Activated naive CD8-positive, alpha-beta T cell treated with anti-CD3 and anti-CD28 coated beads, Interleukin-2, amount 50 U/mL, for 16 hours (primary cell): ENCODE data around the gene BLOC1S6.

Experiments
- DNase-seq: peaks from one replicate; pipeline ENCODE4 v3.0.0-alpha.2; 2020; ENCODE audit warnings: low read depth, low spot score

The BLOC1S6 gene, protein sequence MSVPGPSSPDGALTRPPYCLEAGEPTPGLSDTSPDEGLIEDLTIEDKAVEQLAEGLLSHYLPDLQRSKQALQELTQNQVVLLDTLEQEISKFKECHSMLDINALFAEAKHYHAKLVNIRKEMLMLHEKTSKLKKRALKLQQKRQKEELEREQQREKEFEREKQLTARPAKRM

DNA sequence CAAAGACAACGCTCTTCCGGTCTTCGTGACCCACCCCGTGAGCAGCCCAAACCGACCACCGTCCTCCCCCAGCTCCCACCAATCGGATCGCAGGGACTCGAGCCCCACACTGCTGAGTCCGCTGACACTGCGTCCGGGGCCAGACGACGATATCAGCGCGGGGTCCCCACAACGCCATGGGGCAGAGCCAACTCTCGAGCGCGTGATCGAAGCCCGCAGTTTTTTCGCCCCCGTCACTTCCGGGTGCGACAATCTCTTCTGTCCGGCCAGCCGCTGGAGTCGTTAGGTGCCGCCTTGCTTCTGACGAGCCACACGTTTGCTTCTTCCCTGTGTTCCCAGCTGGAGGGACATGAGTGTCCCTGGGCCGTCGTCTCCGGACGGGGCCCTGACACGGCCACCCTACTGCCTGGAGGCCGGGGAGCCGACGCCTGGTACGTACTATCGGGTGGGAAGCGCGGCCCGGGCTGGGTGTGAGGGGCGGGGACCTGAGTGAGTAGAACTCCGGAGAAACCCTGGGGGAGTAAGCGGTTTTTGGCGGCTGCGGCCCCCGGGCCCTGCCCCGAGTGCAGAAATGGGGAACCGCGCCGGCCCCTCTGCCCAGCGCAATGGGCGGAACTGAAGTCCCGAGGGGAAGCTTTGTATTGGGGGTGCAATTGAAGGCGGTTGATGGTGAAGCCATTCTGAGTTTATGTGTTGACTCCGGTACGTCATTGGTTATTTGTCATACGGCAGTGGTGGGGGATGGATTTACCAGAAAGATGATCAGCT, at the start of gene BLOC1S6:
Gene BLOC1S6, plus strand, starts transcription at position 285 of the 768 bp plus-strand sequence. Its CDS starts 65 bp downstream, at position 350.
- peak; percentile 71 for DNase-seq

DNA sequence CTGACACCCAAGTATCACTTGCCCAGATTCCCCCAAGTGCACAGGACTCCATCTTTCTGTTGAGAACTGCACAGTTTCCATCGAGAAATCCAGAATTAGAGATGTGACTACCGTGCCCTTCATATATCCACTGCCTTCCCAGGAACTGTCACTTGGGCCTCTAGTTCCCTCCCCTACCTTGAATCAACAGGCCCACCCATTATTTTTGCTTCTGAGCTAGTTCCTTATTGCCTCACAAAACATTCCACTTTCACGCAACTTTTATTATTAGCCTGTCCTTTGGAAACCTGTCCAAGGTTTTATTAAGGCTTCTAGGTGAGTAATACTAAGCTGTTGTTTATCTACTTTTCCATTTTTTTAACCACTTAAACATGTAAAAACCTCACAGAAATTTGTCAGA, 47.5 kb upstream of the BLOC1S6 start:
- no peak for DNase-seq

DNA sequence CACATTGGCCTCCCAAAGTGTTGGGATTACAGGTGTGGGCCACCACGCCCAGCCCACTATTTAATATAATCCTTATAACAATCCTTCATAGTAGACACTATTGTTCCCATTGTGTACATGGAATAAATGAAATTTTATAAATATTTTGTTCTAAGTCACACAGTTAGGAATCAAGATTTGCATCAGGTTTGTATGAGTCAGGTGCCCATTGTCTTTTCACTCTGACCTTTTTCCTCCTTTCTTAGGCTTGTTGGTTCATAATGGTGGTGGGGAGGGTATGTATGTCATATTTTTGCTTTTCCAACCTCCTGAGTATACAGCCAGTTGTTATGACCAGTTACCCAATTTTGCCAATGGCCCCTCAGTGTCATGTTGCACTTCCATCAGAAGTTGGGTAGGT, 46.6 kb upstream of the BLOC1S6 start:
- no peak for DNase-seq

DNA sequence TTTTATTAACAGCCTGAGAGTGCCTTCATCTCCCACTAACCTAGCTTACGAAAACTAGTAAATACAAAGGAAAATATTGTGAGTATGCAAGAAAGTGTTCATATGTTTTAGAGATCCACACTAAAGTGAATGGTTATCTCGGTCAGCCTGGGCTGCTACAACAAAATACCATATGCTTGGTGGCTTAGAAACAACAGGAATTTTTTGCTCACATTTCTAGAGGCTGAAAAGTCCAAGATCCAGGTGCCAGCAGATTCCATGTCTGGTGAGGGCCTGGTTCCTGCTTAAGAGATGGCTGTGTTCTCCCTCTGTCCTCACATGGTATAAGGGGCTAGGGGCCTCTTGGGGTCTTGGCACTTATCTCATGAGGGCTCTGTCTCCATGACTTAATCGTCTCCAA, 44.1 kb upstream of the BLOC1S6 start:
- no peak for DNase-seq

DNA sequence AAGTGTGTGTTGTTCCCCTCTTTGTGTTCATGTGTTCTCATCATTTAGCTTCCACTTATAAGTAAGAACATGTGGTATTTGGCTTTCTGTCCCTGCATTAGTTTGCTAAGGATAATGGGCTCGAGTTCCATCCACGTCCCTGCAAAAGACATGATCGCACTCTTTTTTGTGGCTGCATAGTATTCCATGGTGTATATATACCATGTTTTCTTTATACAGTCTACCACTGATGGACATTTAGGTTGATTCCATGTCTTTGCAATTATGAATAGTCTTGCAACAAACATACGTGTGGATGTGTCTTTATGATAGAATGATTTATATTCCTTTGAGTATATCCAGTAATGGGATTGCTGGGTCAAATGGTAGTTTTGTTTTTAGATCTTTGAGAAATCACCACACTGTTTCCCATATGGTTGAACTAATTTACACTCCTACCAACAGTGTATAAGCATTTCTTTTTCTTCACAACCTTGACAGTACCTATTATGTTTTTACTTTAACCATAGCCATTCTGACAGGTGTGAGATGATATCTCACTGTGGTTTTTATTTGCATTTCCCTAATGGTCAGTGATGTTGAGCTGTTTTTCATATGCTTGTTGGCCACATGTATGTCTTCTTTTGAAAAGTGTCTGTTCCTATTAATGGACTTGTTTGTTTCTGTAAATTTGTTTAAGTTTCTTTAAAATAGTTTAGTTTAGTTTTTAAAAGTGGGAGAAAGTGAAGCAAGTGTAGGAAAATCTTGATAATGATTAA, 42.7 kb upstream of the BLOC1S6 start:
- DNase-seq = no peak

DNA sequence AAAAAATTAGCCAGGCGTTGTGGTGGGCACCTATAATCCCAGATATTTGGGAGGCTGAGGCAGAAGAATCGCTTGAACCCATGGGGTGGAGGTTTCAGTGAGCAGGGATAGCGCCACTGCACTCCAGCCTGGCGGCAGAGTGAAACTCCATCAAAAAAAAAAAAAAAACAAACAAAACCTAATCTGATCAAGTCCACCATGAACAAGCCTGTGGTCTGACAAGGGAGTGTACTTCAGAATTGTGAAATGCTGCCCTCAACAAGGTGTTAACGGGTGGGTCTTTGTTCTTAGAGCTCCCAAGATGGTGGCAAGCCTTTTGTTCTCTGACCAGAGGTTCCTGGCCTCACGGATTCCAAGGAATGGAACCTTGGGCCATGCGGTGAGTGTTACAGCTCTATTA, 40.4 kb upstream of the BLOC1S6 start:
- DNase-seq = no peak

DNA sequence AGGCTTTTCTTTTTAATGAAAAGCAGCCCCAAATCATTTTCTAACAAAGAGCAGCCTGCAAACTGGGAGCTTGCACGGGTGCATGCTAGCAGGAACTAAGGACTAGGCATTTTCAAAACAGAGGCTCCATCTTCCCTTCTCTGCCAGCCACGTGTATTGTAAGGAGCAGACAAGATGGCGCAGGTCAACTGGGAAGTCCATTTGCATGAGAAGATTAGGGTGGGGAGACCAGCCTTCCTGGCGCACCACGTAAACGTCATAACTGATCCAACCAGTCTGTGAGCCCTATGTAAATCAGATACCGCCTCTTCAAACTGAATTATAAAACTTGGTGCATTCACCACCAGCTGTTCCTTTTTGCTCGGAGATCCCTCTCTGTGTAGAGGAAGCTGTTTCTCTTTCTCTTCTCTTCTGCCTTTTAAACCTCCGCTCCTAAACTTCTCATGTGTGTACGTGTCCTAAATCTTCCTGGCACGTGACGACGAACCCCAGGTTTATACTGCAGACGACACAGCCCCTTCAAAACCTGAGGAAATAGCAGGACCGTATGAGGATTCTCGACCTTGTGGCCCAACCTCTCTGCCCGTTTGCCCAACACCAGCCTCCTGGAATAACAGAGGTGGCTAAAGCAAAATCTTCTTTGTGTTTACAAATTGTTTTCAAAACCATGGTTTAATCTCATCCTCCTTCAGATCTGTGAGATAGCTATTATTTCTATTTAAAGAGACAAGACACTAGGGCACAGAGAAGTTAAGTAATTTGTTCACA, 38.2 kb upstream of the BLOC1S6 start:
- DNase-seq = no peak

DNA sequence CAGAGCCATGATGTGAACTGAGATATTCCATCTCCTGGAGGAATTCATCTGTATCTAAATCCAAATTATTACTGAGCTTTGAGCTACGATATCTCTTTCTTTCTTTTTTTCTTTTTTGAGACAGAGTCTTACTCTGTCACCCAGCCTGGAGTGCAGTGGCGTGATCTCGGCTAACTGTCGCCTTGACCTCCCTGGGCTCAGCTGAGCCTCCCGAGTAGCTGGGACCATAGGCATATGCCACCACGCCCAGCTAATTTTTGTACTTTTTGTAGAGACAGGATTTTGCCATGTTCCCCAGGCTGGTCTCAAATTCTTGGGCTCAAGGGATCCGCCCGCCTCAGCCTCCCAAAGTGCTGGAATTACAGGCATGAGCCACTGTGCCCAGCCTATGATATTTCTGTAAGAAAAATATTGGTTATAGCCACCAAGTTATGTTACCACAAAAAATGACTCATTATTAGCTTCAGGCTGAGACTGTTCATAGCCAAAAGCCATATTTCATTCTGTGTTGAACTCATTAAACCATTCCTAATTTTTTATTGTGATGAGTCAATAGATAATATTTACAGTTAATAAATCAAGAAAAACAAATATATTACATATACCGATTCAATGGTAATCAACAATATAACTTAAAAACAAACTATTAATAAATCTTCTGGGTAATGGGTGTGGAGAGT, 37.5 kb upstream of the BLOC1S6 start:
- no peak for DNase-seq

DNA sequence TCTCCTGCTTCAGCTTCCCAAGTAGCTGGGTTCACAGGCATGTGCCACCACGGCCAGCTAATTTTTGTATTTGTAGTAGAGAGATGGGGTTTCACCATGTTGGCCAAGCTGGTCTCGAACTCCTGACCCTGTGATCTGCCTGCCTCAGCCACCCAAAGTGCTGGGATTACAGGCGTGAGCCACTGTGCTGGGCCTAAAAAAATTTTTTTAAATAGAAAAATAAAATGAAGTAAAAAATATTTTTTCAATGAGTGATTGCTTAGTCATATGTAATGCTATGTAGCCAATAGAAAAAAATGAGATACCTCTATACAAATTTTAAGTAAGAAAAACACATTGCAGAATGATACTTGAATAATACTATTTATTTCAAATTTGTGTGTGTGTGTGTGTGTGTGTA, 36.7 kb upstream of the BLOC1S6 start:
- no peak for DNase-seq

DNA sequence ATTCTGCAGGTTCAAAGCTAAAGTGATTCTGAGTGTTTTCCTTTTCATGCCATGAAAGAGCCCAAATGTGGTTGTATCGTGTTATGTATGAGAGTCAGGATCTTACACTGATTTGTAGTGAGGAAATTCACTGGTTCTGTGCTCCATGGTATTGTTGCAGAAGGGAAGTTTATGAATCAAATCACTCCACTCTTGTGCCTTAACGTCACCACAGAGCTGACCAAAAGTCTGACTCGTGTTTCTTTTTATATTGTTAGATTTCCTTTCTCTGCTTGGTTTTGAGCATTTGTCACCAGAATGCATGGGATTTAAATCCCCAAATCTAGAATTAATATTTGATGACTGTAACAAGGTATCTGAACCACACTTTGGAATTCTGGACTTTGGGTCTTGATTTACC, 35.5 kb upstream of the BLOC1S6 start:
- no peak for DNase-seq

DNA sequence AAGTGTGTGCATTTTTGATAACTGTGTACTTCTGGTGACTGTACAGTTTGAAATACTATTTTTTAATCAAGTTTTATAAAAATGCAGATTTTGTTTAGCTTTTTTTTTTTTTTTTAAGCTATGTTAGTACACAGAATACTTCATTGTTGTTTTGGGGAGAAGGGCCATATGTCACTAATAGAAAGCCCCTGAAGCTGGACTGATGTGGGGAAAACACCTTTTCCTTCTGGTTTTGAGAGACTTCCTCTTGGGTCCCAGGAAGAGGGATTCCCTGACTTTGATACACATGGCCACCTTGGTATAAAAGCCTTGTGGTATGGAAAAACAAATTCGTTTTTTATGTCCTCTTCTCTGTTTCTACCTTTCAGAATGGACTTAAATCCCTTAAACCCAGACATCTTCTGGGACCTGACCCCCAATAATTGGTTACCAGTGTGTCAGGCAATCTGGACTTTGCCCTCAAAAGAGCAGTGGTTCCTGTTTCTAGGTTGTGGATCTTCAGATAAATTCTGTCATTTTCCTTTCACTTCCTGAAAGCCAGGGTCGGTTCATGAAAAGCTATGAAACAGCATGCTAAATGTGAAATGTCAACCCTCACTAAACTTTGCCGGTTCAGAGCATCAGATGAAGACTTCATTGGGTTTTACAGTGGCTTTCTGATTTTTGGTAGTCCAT, 31.1 kb upstream of the BLOC1S6 start:
- DNase-seq = no peak

DNA sequence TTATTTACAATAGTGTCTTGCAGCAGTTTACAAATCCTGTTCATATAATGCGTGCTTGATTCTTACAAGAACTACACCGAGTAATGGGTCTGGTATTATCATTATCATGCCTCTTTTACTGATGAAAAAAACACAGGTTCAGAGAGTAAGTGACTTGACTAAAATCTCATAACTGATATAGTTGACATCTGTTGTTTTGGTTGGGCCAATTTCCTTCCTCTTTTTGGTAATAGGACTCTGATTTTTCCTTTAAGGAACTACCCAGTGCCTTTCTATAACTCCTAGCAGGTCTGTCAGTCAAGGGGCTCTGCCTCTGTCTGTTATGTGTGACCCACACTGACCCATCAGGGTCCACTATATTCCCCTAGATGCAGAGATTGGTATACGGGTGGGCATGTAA, 14.6 kb upstream of the BLOC1S6 start:
- no peak for DNase-seq

DNA sequence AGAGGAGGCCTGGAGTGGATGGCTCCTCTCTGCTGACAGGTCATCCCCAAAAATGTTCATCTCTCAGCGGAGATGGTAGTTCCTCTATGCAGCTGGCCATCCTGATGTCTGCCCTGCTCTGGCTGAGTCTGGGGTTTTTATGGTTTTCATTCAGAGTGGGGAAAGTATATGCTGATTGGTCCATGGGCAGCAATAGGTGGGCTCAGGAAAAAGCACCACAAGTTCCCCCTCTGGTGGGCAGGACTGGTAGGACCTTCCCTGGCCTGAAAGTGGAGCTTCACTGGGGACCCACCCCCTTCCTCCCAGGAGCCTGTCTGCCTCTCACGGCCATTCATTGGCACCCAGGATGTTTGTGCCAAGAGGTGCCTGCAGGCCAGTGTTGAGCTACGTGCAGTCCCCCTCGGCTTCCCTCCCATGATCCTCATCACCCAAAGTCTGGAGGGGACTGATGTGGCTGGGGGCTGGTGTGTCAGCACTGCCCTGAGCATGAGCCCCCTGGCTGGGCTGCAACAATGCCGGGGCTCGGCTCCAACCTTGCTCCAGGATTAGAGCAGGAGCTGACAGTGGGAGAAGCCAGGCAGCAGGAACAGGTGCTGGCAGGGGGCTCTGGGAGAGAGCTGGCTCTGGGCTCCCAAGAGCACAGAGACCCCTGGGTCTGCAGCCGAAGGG, 13.1 kb upstream of the BLOC1S6 start:
- no peak for DNase-seq

DNA sequence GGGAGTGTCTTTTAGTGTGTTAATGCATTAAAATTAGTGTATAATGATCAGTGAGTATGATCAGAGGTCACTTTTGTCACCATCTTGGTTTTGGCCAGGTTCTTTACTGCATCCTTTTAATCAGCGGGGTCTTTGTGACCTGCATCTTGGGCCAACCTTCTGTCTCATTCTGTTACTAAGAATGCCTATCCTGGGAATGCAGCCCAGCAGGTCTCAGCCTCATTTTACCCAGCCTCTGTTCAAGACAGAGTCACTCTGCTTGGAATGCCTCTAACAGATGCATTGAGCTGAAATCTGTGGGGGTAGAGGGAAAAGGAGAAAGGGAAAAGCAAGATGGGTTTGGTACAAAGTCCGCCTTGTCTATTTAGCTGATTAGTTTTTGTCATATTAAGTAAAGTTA, 5.3 kb upstream of the BLOC1S6 start:
- no peak for DNase-seq

DNA sequence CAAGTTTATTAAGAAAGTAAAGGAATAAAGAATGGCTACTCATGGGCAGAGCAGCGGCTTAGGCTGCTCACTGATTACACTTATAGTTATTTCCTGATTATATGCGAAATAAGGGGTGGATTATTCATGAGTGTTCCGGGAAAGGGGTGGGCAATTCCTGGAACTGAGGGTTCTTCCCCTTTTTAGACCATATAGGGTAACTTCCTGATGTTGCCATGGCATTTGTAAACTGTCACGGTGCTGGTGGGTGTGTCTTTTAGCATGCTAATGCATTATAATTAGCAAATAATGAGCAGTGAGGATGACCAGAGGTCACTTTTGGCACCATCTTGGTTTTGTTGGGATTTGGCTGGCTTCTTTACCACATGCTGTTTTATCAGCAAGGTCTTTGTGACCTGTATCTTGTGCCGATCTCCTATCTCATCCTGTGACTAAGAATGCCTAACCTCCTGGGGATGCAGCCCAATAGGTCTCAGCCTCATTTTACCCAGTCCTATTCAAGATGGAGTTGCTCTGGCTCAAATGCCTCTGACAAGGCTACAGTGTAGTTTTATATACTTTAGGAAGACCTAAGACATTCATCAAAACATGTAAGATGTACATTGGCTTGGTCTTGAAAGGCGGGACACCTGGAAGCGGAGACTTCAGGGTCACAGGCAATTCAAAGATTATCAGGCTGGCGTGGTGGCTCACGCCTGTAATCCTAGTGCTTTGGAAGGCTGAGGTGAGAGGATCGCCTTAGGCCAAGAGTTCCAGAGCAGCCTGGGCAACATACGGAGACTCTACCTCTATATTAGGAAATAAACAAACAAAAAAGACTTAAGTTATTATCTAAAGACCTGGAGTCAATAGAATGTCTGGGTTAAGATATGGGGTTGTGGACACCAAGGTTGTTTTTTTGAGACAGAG, 3.2 kb upstream of the BLOC1S6 start:
- DNase-seq = no peak

DNA sequence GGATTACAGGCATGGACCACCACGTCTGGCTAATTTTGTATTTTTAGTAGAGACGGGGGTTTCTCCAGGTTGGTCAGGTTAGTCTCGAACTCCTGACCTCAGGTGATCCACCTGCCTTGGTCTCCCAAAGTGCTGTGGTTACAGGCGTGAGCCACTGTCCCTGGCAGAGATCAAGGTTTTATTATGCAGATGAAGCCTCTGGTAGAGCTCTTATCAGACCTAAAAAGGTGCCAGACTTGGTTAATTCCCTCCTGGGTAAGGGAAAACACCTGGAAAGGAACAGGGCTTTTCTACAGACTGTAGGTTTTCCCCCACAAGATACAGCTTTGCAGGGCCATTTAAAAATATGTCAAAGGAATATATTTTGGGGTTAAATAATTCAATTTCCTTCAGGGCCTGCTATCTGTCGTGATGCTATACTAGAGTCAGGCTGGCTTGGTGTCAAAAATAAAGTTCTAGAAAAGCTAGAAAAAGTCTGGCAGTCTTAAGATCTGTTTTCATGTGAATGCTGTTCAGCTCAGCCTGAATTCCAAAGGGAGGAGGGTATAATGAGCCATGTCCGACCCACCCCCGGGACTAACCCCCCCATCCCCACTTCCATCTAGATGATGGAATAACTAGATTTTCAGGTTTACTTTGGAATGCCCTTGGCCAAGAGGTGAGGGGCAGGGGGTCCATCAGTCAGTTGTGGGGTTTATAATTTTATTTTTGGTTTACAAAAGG, 1.9 kb upstream of the BLOC1S6 start:
- no peak for DNase-seq

DNA sequence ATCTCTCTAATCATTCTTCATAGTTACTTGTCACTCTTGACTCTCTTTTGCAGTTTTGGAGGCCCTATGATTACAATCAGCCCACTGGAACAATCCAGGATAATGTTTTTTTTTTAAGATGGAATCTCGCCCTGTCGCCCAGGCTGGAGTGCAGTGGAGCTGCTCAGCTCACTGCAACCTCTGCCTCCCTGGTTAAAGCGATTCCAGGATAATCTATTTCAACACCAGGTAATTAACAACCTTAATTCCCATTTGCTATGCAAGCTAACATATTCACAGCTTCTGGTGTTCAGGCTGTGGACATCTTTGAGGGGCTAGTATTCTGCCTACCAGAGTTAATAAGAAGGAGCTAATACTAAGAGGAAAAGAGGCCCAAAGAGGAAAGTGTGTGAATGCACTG, 1.1 kb upstream of the BLOC1S6 start:
- DNase-seq = no peak

DNA sequence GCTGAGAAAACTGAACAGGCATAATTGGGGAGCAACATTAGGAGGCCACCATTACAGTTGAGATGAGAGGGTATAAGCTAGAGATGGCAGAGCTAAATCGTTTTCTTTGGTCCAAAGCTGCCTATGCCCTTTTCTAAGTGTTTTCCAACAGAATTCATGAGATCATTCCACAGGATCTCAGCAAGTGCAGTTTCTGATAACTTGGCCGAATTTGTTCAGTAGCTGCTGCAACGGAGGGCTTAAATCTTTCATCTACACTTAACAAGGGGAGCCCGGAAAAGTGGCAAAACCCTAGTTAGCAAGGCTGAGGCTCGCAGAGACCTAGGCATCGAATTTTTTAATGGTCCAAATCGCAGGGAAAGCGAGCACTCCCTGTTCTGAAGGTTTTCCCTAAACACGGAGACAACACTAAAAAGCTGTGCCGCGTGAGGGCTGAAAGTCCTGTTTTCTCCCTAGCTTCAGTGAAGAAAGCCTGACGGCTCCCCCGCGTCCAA, 531 bp upstream of the BLOC1S6 start:
- no peak for DNase-seq

DNA sequence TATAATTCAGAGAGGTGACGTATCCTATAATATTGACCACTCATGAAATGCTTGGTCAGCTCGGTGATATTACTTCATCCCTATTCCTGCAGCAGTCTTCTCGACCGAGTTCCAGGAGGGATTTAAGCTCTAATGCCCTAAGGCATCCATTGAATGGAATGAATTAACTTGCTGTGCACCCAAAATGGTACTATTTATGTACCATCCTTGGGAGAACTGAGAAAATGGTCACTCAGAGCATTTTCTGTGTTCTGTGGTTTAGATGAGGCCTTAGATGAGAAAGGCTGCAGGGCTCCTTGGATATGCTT, 638 bp downstream of the BLOC1S6 start:
- no peak for DNase-seq
